ENCODE measurements around the gene SMURF1.
"Not testable (repeated sequence)": the region's sequence is repeated elsewhere in the genome, so short reads cannot be mapped to it uniquely, and the experiment has no call there.

SMURF1 gene

GRCh38 chr7:99121496-99122021, 22.3 kb downstream of the SMURF1 start:
- no peak for DNase-seq (ENCODE audit: low read depth)

DNA sequence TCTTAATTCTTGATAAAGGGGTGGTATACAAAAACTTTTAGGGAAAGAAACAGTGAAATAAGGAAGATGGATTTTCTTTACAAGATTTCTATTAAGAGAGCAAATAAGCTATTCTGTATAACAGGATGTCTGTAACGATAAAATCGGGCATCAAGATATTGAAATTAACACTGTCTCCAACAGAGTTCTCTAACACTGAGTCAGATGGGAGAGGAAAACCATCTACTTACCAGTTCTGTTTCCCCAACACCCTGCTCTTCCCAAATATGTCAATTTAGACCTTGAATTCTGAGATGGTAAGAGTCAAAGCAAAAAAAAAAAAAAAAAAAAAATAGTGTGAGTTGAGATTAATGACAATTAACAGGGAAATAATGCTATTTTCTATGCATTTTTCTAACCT, 23.0 kb downstream of the SMURF1 start:
- DNase-seq (ENCODE audit: low read depth), result no peak

GRCh38 chr7:99120501-99120900, 23.4 kb downstream of the SMURF1 start:
- no peak for DNase-seq (ENCODE audit: low read depth)

DNA sequence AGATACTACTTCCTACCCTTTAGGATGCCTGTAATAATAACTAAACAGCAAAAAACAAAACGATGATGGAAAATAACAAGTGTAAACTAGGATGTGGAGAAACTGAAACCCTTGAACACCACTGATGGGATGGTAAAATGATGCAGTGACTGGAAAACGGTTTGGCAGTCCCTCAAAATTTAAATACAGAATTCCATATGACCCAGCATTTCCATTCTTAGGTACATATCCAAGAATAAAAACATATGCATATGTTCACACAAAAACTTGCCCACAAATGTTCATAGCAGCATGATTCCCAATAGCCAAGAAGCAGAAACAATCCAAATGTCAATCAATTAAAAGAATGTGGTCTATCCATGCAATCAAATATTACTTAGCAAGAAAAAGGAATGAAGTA, 25.8 kb downstream of the SMURF1 start:
- no peak for DNase-seq (ENCODE audit: low read depth)

DNA sequence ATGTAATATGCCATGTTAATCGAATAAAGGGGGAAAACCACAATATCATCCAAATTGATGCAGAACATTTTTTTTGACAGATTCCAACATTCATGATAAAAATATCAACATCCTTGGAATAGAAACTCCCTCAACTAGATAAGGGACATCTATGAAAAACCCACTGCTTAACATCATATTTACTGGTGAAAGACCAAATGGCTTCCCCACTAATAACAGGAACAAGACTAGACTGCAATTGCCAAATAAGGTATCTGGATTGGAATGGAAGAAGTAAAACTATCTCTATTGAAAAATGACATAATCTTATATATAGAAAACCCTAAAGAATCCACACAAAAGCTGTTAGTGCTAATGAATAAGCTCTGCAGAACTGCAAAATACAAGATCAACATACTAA, 27.8 kb downstream of the SMURF1 start:
- DNase-seq (ENCODE audit: low read depth), result no peak

DNA sequence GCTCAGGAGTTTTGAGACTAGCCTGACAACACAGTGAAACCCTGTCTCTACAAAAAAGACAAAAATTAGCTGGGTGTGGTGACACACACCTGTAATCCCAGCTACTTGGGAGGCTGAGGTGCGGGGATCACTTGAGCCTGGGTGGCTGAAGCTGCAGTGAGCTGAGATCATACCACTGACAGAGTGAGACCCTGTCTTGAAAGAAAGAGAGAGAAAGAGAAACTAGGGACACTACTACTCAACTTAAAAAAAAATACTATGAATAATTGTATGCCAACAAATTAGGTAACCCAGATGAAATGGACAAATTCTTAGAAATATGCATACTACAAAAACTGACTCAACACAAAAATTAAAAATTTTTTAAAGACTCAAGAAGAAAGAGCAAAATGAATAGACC, 28.5 kb downstream of the SMURF1 start:
- DNase-seq (ENCODE audit: low read depth), result no peak

GRCh38 chr7:99112979-99113378, 30.9 kb downstream of the SMURF1 start:
- no peak for DNase-seq (ENCODE audit: low read depth)

GRCh38 chr7:99112097-99112496, 31.8 kb downstream of the SMURF1 start:
- no peak for DNase-seq (ENCODE audit: low read depth)

- DNase-seq (ENCODE audit: low read depth), result no peak
These were observed 32.3 kb downstream of the SMURF1 start for GRCh38 chr7:99111591-99111990.

- DNase-seq (ENCODE audit: low read depth), result no peak
These were observed 34.5 kb downstream of the SMURF1 start for GRCh38 chr7:99109108-99110051.

DNA sequence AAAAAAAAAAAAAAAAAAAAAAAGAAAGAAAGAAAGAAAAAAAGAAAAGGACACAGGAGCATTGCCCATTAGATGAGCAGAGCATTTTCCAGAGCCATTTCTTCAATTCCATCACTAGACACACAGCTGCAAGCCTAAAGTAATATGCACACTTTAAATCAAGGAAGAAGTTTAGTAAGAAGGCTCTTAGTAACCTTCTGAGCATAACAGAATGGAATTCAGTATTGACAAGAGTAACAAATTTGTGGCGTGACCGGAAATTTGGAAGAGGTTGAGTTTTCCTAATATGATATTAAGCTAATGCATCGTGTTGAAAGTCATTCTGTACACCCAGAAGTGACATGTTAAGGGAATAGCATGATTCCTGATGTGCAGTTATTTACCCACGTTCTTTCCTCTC, 35.3 kb downstream of the SMURF1 start:
- DNase-seq (ENCODE audit: low read depth), result no peak

DNA sequence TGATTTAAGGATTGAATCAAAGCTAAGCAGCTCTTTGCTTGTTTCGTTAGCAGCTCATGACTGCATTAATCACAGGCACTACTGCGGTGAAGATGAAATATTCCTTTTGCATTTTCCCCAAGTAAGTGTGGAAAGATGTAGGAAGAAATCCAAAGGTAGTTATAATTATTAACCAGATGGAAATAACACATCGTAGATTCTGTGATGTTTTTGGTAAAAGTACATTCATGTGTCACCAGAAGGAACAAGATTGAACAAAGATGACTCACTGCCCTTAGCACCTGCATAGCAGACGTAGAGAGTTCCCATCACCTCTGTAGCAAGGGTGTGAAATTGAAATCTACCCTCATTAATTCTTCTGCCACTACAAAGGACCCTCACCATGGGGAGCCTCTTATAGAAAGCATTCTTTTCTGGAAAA, 37.1 kb downstream of the SMURF1 start:
- DNase-seq (ENCODE audit: low read depth), result no peak

GRCh38 chr7:99106411-99106810, 37.5 kb downstream of the SMURF1 start:
- DNase-seq (ENCODE audit: low read depth), result no peak

DNA sequence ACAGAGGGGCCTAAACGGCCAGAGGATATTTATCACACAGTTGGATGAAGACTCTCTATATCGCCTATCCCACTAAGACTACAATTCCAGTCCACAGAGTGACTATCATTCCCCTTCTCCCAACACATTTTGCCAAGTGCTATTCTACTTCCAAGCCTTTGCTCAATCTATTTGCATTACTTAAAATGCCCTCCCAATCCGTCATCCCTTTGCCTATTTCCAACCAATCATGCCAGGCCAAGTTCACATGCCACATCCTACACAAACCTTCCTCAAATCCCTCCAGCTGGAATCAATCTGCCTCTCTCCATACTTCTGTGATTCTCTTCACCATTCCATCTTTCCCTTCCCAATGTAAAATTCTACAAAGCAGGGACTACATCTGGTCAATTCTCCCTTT, 38.2 kb downstream of the SMURF1 start:
- no peak for DNase-seq (ENCODE audit: low read depth)

DNA sequence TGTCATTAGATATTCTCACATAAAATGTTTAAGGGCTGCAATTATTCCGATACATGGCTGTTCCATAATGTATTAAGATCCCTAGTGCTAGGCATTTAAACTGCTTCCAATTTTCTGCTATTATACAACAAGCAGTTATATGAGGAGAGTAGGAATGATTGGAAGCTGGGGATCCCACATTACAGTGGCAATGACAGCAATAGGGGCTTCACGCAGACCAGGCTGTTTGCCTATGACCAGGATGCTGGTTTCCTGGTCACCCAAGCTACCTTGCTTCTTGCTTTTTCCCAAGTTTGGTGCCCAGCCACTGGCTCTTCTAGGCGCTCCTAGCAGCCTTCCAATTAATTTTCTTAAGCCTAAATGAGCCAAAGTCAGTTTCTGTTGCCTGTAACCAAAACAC, 39.3 kb downstream of the SMURF1 start:
- DNase-seq (ENCODE audit: low read depth), result no peak

DNA sequence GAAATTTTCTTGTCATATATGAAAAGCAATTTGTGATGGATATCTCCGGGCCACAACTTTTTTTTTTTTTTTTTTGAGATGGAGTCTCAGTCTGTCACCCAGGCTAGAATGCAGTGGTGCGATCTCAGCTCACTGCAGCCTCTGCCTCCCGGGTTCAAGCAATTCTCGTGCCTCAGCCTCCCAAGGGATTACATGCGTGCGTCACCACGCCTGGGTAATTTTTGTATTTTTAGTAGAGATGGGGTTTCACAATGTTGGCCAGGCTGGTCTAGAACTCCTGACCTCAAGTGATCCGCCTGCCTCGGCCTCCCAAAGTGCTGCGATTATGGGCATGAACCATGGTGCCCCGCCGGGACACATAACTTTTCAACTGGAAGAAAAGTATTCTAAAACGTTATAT, 40.1 kb downstream of the SMURF1 start:
- not testable (repeated sequence) for DNase-seq (ENCODE audit: low read depth)

GRCh38 chr7:99102809-99103690, 40.9 kb downstream of the SMURF1 start:
- DNase-seq (ENCODE audit: low read depth), result no peak

DNA sequence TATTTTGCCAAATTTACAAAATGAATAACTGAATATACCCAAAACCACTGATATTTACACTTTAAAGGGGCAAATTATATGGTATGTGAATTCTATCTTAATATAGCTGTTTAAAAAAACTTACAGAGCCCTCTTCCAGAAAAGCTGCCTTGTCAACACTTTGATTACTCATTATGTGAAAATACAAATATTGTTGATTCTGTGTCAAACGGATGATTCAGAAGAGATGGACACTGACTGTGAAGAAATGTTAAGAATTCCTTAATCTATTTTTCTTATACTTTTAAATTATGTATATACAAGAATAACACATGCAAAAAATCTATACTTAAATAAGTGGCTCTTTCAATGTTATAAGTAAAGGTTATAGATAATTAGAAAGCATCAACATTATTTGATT, 41.5 kb downstream of the SMURF1 start:
- no peak for DNase-seq (ENCODE audit: low read depth)

GRCh38 chr7:99101516-99101915, 42.4 kb downstream of the SMURF1 start:
- not testable (repeated sequence) for DNase-seq (ENCODE audit: low read depth)

- DNase-seq (ENCODE audit: low read depth), result no peak
These were observed 44.3 kb downstream of the SMURF1 start for GRCh38 chr7:99099499-99100077.

GRCh38 chr7:99098824-99099498, 44.9 kb downstream of the SMURF1 start:
- no peak for DNase-seq (ENCODE audit: low read depth)
